Endothelial cell (in vitro differentiated cells): ENCODE data around the gene RNU6-9. TPM values are rescaled to one million over a fixed set of nuclear protein-coding genes. Genes with fewer than 3 reads are reported as not detected.
"Not testable (repeated sequence)": the region's sequence is repeated elsewhere in the genome, so short reads cannot be mapped to it uniquely, and the experiment has no call there.

Experiments
- DNase-seq: peaks from one replicate; pipeline ENCODE4 v3.0.0; 2021; ENCODE audit warnings: low spot score
- H3K27ac Mint-ChIP-seq: one replicate; pipeline ENCODE4 v1.8.0; 2021; ENCODE audit warnings: mixed read lengths, inconsistent platforms; ENCODE audit not compliant: unreplicated experiment
- H3K27me3 Mint-ChIP-seq: one replicate; pipeline ENCODE4 v1.8.0; 2021; ENCODE audit warnings: mild to moderate bottlenecking, moderate library complexity, mixed read lengths, inconsistent platforms; ENCODE audit not compliant: unreplicated experiment
- H3K36me3 Mint-ChIP-seq: one replicate; pipeline ENCODE4 v1.8.0; 2021; ENCODE audit warnings: mild to moderate bottlenecking, low read depth, mixed read lengths, inconsistent platforms; ENCODE audit not compliant: unreplicated experiment
- H3K4me1 Mint-ChIP-seq: one replicate; pipeline ENCODE4 v1.8.0; 2021; ENCODE audit warnings: mild to moderate bottlenecking, mixed read lengths, inconsistent platforms; ENCODE audit not compliant: unreplicated experiment
- H3K4me3 Mint-ChIP-seq: one replicate; pipeline ENCODE4 v1.8.0; 2021; ENCODE audit warnings: mild to moderate bottlenecking, mixed read lengths, inconsistent platforms; ENCODE audit not compliant: unreplicated experiment
- H3K9me3 Mint-ChIP-seq: one replicate; pipeline ENCODE4 v1.8.0; 2021; ENCODE audit warnings: mixed read lengths, inconsistent platforms; ENCODE audit not compliant: unreplicated experiment
- CTCF ChIP-seq: fragments of 200-600 bp; sonication (generic); IDR thresholded peaks from one replicate; pipeline ENCODE4 v1.5.0; 2021; ENCODE audit warnings: antibody characterized with exemption; ENCODE audit not compliant: unreplicated experiment
- total RNA-seq: library from RNA; stranded (reverse); fragmentation: NEBNext Ultra II Directional; extraction: Animal tissue kit (Norgen Biotek cat#: 25700); gene quantifications from one replicate; pipeline ENCODE4 v1.2.1, GENCODE V29; 2021; ENCODE audit not compliant: unreplicated experiment

Gene RNU6-9
- total RNA-seq, 1 donor from 2014 or later, result not detected

DNA sequence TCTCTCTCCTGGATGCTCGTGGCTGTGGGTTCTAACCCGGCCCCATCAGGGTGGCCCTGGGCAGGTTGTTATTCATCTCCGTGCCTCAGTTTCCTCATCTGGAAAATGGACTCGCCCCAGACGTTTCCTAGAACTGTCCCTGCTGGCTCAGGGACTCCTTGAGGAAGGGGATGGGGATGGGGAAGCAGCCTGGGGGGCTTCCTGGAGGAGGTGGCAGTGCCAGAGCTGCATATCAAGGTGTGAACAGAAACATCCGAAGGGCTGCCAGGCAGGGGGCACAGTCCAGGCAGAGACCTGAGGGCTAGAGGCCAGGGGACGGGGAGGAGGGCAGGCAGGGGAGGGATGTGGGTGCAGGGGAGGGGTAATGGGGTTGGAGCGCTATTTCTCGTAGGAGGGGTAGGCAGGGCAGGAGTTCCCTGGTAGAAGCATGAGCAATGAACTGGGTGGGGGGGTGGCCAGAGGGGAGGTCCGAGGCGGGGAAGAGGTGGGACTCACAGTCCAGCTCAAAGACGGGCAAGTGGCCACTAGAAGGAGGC lies 44.8 kb upstream of the RNU6-9 start:
- no peak for DNase-seq
- no peaks in the 10 kb centered on the region for H3K36me3 Mint-ChIP-seq
- no peak overlapping the region for H3K27ac Mint-ChIP-seq
- H3K27me3 Mint-ChIP-seq, result peaks cover 3% of the 10 kb centered on the region
- H3K4me3 Mint-ChIP-seq, result no peak overlapping the region
- H3K4me1 Mint-ChIP-seq, result no peaks in the 10 kb centered on the region
- H3K9me3 Mint-ChIP-seq, result no peaks in the 10 kb centered on the region
- no peak for TF ChIP-seq CTCF

GRCh38 chr19:849195-849594 lies 44.1 kb upstream of the RNU6-9 start:
- not testable (repeated sequence) for H3K27me3 Mint-ChIP-seq, H3K4me3 Mint-ChIP-seq, H3K36me3 Mint-ChIP-seq, H3K27ac Mint-ChIP-seq, DNase-seq, H3K9me3 Mint-ChIP-seq, H3K4me1 Mint-ChIP-seq

DNA sequence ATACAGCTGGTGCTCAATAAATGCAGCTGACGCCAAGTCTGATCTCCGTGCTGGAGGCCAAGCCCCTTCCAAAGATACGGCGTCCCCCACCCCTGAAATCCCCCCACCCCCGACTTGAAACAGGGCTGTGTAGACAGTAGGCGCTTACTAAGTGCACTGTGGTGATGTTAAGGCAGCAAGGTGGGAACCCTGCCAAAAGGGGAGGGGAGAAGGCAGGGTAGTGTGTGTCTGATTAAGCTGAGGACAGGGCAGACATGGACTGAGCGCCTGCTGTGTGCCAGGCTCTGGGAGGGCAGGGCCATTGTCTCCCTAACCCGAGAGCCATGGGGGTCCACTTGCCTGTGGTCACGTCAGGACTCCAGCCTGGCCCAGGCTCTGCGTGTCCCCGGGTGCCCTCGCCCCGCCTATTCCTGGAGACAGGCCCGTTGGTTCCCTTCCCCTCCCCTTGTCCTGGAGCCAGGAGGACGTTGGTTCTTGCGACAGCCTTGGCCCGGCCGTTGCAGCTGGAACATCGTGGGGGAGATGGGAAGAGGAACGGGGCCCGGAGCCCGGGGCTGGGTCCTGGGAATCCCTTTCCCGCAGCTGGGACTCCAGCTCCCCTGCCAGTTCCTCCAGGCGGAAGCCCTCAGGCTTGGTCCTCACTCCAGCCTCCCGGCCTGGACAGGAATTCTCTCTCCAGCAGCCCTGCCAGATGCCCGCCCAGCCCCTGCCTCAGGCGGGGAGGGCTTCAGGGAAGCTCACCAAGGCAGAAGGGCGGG lies 42.9 kb upstream of the RNU6-9 start:
- H3K27ac Mint-ChIP-seq, result no peak overlapping the region

DNA sequence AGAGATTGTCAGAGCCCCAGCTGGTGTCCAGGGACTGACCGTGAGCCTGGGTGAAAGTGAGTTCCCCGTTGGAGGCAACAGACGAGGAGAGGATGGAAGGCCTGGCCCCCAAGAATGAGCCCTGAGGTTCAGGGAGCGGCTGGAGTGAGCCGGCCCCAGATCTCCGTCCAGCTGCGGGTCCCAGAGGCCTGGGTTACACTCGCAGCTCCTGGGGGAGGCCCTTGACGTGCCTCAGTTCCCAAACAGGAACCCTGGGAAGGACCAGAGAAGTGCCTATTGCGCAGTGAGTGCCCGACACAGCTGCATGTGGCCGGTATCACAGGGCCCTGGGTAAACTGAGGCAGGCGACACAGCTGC lies 42.3 kb upstream of the RNU6-9 start:
- Mint-ChIP-seq H3K27me3 (peaks cover 1% of the 10 kb centered on the region), H3K4me3 (no peak overlapping the region), H3K9me3 (no peaks in the 10 kb centered on the region), H3K27ac (no peak overlapping the region), H3K4me1 (no peaks in the 10 kb centered on the region), H3K36me3 (no peaks in the 10 kb centered on the region)
- TF ChIP-seq CTCF, result no peak
- no peak for DNase-seq

More for the DNA sequence above, 42.9 kb upstream of the RNU6-9 start:
- no peak for TF ChIP-seq CTCF
- H3K4me3 Mint-ChIP-seq, result no peak overlapping the region
- no peaks in the 10 kb centered on the region for H3K36me3 Mint-ChIP-seq
- H3K4me1 Mint-ChIP-seq, result no peaks in the 10 kb centered on the region
- peaks cover 1% of the 10 kb centered on the region for H3K27me3 Mint-ChIP-seq
- H3K9me3 Mint-ChIP-seq, result no peaks in the 10 kb centered on the region
- DNase-seq, result no peak

DNA sequence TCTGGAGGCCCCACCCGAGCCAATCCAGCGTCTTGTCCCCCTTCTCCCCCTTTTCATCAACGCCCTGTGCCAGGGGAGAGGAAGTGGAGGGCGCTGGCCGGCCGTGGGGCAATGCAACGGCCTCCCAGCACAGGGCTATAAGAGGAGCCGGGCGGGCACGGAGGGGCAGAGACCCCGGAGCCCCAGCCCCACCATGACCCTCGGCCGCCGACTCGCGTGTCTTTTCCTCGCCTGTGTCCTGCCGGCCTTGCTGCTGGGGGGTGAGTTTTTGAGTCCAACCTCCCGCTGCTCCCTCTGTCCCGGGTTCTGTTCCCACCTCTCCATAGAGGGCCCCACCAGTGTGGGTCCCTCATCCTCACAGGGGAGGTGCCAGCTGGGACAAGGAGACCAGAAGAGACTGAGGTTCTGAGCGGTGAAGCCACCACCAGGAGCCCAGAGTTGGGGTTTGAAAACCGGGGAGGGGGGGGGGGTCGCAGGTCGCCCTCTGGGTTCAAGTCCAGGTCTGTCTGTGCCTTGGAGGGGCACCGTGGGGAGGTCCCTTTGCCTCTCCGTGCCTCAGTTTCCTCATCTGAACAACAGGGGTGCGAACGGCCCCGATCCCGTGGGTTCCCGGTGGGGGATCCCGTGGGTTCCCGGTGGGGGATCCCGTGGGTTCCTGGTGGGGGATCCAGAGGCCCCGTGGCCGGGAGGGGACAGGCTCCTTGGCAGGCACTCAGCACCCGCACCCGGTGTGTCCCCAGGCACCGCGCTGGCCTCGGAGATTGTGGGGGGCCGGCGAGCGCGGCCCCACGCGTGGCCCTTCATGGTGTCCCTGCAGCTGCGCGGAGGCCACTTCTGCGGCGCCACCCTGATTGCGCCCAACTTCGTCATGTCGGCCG lies 40.9 kb upstream of the RNU6-9 start, which contains the start of gene ELANE:
Gene ELANE (plus strand): TSS at position 168 of the 878 bp plus-strand sequence. CDS start 26 bp downstream, at position 194.
- DNase-seq, result no peak
- Mint-ChIP-seq H3K27ac (no peak within 1 kb of the TSS), H3K36me3 (no peaks in the 10 kb centered on the region), H3K4me3 (no peak within 1 kb of the TSS), H3K27me3 (no peaks in the 10 kb centered on the region), H3K4me1 (no peaks in the 10 kb centered on the region), H3K9me3 (no peaks in the 10 kb centered on the region)
- no peak for TF ChIP-seq CTCF
